ENCODE data around the gene DCLK2. TPM values are rescaled to one million over a fixed set of nuclear protein-coding genes. Genes with fewer than 3 reads are reported as not detected.
A peak's percentile ranks its signal among the peaks of the same experiment; 100 is the strongest.

Gene DCLK2
- total RNA-seq, 1 donor from 2014 or later: 49.2 TPM

- Mint-ChIP-seq H3K36me3 (no peaks in the 10 kb centered on the region), H3K27ac (no peak overlapping the region), H3K4me3 (peak overlapping the region; percentile 87), H3K4me1 (peaks cover 36% of the 10 kb centered on the region), H3K27me3 (ENCODE audit: low read depth) (no peaks in the 10 kb centered on the region), H3K9me3 (no peaks in the 10 kb centered on the region)
- TF ChIP-seq, protein P1, sequence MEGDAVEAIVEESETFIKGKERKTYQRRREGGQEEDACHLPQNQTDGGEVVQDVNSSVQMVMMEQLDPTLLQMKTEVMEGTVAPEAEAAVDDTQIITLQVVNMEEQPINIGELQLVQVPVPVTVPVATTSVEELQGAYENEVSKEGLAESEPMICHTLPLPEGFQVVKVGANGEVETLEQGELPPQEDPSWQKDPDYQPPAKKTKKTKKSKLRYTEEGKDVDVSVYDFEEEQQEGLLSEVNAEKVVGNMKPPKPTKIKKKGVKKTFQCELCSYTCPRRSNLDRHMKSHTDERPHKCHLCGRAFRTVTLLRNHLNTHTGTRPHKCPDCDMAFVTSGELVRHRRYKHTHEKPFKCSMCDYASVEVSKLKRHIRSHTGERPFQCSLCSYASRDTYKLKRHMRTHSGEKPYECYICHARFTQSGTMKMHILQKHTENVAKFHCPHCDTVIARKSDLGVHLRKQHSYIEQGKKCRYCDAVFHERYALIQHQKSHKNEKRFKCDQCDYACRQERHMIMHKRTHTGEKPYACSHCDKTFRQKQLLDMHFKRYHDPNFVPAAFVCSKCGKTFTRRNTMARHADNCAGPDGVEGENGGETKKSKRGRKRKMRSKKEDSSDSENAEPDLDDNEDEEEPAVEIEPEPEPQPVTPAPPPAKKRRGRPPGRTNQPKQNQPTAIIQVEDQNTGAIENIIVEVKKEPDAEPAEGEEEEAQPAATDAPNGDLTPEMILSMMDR (IDR thresholded peaks at IDR 0.05; ENCODE audit: unreplicated experiment): no peak
- peak in 1 of 2 experiments; percentile 37 for DNase-seq (ENCODE audit: low spot score in 2 of 2, unreplicated experiment in 2 of 2)
These were observed 385 bp downstream of the DCLK2 start for GRCh38 chr4:150078579-150079080.

GRCh38 chr4:150079081-150079581 is 886 bp downstream of the DCLK2 start:
- peak overlapping the region; percentile 87 for H3K4me3 Mint-ChIP-seq
- H3K27me3 Mint-ChIP-seq (ENCODE audit: low read depth): no peaks in the 10 kb centered on the region
- H3K36me3 Mint-ChIP-seq: no peaks in the 10 kb centered on the region
- TF ChIP-seq, protein P1 (IDR thresholded peaks at IDR 0.05; ENCODE audit: unreplicated experiment): no peak
- peak overlapping the region; percentile 90 for H3K27ac Mint-ChIP-seq
- H3K4me1 Mint-ChIP-seq: peaks cover 40% of the 10 kb centered on the region
- DNase-seq (ENCODE audit: low spot score in 2 of 2, unreplicated experiment in 2 of 2): peak; percentile 20 to 65
- no peaks in the 10 kb centered on the region for H3K9me3 Mint-ChIP-seq

DNA sequence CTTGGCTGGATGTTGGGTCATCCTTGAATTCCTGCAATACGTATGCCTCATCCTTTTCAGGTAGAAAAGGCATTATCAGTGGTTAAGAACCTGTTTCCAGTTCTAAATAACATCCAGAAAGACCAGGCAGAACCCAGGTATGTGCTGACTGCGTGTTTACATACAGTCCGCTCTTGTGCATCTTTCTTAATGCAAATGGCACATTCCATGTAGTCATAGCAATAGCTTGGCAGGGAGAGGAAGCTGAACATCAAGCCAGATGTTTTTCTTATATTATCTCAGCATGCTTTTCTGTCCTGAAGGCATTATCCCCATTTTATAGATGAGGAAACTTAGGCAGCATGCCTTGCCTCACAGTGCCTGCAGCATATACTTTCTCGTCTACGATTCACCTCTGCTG is 2.1 kb downstream of the DCLK2 start:
- Mint-ChIP-seq H3K36me3 (peaks cover 6% of the 10 kb centered on the region), H3K4me3 (peak overlapping the region; percentile 87), H3K4me1 (peaks cover 40% of the 10 kb centered on the region), H3K27ac (peak overlapping the region; percentile 0), H3K27me3 (ENCODE audit: low read depth) (no peaks in the 10 kb centered on the region), H3K9me3 (peaks cover 4% of the 10 kb centered on the region)
- TF ChIP-seq, protein P1 (IDR thresholded peaks at IDR 0.05; ENCODE audit: unreplicated experiment): no peak
- DNase-seq (ENCODE audit: low spot score in 2 of 2, unreplicated experiment in 2 of 2): no peak

- Mint-ChIP-seq H3K27me3 (ENCODE audit: low read depth) (no peaks in the 10 kb centered on the region), H3K36me3 (peaks cover 10% of the 10 kb centered on the region), H3K4me1 (peaks cover 40% of the 10 kb centered on the region), H3K9me3 (peaks cover 4% of the 10 kb centered on the region), H3K27ac (peak overlapping the region; percentile 0), H3K4me3 (peak overlapping the region; percentile 87)
- TF ChIP-seq, protein P1 (IDR thresholded peaks at IDR 0.05; ENCODE audit: unreplicated experiment): no peak
- no peak for DNase-seq (ENCODE audit: low spot score in 2 of 2, unreplicated experiment in 2 of 2)
These were observed 2.6 kb downstream of the DCLK2 start for GRCh38 chr4:150080875-150081274.

DNA sequence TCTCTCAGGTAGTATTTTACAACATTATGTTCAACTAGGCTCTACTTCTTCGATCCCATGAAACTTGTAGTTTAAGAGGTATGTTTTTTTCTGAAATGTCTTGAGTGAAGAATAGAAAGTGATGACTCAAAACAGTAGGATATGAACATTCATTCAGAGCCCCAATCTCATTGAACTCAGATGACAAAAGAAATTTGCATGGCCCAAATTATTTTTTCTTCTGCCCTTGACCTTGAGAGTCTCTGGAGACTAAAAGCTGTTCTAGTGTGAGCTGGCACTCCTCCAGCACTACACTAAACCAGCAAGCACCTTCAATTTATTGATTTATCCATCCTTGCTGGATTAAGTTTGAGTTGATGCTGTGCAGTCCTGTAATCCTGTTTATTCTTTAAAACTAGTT is 4.0 kb downstream of the DCLK2 start:
- Mint-ChIP-seq H3K9me3 (peaks cover 4% of the 10 kb centered on the region), H3K4me3 (peak overlapping the region; percentile 46), H3K4me1 (peaks cover 47% of the 10 kb centered on the region), H3K27me3 (ENCODE audit: low read depth) (no peaks in the 10 kb centered on the region), H3K27ac (peak overlapping the region; percentile 61), H3K36me3 (peaks cover 12% of the 10 kb centered on the region)
- TF ChIP-seq, protein P1 (IDR thresholded peaks at IDR 0.05; ENCODE audit: unreplicated experiment): no peak
- no peak for DNase-seq (ENCODE audit: low spot score in 2 of 2, unreplicated experiment in 2 of 2)
